Esophagus squamous epithelium (tissue), 4 donors: ENCODE measurements around the gene ZNF582.

Source experiments
- POLR2A ChIP-seq, 4 donors: fragments of 450-650 bp; IDR thresholded peaks; one replicate each; pipeline ENCODE4 v1.6.1; 2017; ENCODE audit warnings: antibody characterized with exemption in 4 of 4, mild to moderate bottlenecking in 4 of 4, moderate library complexity in 3 of 4
- TF ChIP-seq, protein P1 (sequence below), 6 experiments: fragments of 450-650 bp in 4 of 6; fragments of 200-600 bp in 2 of 6; sonication (generic) in 2 of 6; IDR thresholded peaks; one replicate each; pipeline ENCODE4 v1.5.1; 2016 to 2019; ENCODE audit warnings: antibody characterized with exemption in 6 of 6, mild to moderate bottlenecking in 4 of 6, moderate library complexity in 4 of 6

- TF ChIP-seq, protein P1, sequence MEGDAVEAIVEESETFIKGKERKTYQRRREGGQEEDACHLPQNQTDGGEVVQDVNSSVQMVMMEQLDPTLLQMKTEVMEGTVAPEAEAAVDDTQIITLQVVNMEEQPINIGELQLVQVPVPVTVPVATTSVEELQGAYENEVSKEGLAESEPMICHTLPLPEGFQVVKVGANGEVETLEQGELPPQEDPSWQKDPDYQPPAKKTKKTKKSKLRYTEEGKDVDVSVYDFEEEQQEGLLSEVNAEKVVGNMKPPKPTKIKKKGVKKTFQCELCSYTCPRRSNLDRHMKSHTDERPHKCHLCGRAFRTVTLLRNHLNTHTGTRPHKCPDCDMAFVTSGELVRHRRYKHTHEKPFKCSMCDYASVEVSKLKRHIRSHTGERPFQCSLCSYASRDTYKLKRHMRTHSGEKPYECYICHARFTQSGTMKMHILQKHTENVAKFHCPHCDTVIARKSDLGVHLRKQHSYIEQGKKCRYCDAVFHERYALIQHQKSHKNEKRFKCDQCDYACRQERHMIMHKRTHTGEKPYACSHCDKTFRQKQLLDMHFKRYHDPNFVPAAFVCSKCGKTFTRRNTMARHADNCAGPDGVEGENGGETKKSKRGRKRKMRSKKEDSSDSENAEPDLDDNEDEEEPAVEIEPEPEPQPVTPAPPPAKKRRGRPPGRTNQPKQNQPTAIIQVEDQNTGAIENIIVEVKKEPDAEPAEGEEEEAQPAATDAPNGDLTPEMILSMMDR (IDR thresholded peaks at IDR 0.05): no peak
- TF ChIP-seq POLR2A (IDR thresholded peaks at IDR 0.05): no peak
These were observed 42.1 kb downstream of the ZNF582 start for GRCh38 chr19:56351208-56351607.
